K562 (cell line): ENCODE results near the gene CTF1. TPM values are rescaled to one million over a fixed set of nuclear protein-coding genes. Genes with fewer than 3 reads are reported as not detected.

Source experiments
- ARID1B ChIP-seq: fragments of 450-650 bp; IDR thresholded peaks from 2 replicates; pipeline ENCODE4 v1.6.1; 2016; ENCODE audit warnings: antibody characterized with exemption, mild to moderate bottlenecking, inconsistent platforms
- DIDO1 ChIP-seq: fragments of 450-650 bp; IDR thresholded peaks from 2 replicates; pipeline ENCODE4 v1.6.1; 2016; ENCODE audit warnings: low read depth, missing biosample characterization, missing genetic modification characterization
- E2F6 ChIP-seq, 2 experiments: IDR thresholded peaks; 2 replicates each; pipeline ENCODE4 v1.6.1; 2011; ENCODE audit warnings: borderline replicate concordance in 1 of 2, control low read depth in 1 of 2, low read depth in 1 of 2, low read length in 1 of 2, mild to moderate bottlenecking in 1 of 2, mixed read lengths in 1 of 2, moderate library complexity in 1 of 2; ENCODE audit not compliant: insufficient read depth in 1 of 2, insufficient read length in 1 of 2, poor library complexity in 1 of 2, severe bottlenecking in 1 of 2; ENCODE audit errors: extremely low read depth in 1 of 2
- ELK1 ChIP-seq: sonication (generic); formaldehyde crosslinking; IDR thresholded peaks from 2 replicates; pipeline ENCODE4 v1.8.1; 2022; ENCODE audit warnings: missing genetic modification reagents
- EP400 ChIP-seq: fragments of 450-650 bp; IDR thresholded peaks from 2 replicates; pipeline ENCODE4 v1.6.1; 2017; ENCODE audit warnings: antibody characterized with exemption, mild to moderate bottlenecking, moderate library complexity
- FOXK2 ChIP-seq, 2 experiments: fragments of 450-650 bp; IDR thresholded peaks in 1 of 2; conservative IDR thresholded peaks in 1 of 2; 2 replicates each; pipeline ENCODE4 v1.6.1; 2016; ENCODE audit warnings: low read depth in 2 of 2, mild to moderate bottlenecking in 1 of 2
- KDM1A ChIP-seq, 2 experiments: fragments of 450-650 bp; IDR thresholded peaks; 2 replicates each; pipeline ENCODE4 v1.6.1; 2016; ENCODE audit warnings: mild to moderate bottlenecking in 2 of 2
- MEIS2 ChIP-seq: fragments of 450-650 bp; IDR thresholded peaks from 2 replicates; pipeline ENCODE4 v1.6.1; 2014; ENCODE audit warnings: mild to moderate bottlenecking; ENCODE audit not compliant: partially characterized antibody
- MGA ChIP-seq: fragments of 450-650 bp; IDR thresholded peaks from 2 replicates; pipeline ENCODE4 v1.6.1; 2016; ENCODE audit warnings: mild to moderate bottlenecking, moderate library complexity
- NKRF ChIP-seq: fragments of 450-650 bp; IDR thresholded peaks from 2 replicates; pipeline ENCODE4 v1.6.1; 2016; ENCODE audit warnings: borderline replicate concordance
- RCOR1 ChIP-seq, 2 experiments: IDR thresholded peaks; 2 replicates each; pipeline ENCODE4 v1.6.1; 2012; ENCODE audit warnings: low read depth in 2 of 2, low read length in 2 of 2, borderline replicate concordance in 1 of 2, improper control_type of control experiment in 1 of 2
- SMARCA5 ChIP-seq: fragments of 450-650 bp; IDR thresholded peaks from 2 replicates; pipeline ENCODE4 v1.6.1; 2016
- polyA plus RNA-seq, 8 experiments: library from polyadenylated mRNA; depleted of rRNA in 4 of 8; stranded (reverse) in 5 of 8; unstranded in 3 of 8; fragments of >200 nt; fragmentation: Nextera tagmentation in 2 of 8; fragmentation: Illumina TruSeq in 1 of 8; extraction: Ambion mirVana in 2 of 8; extraction: Trizol in 1 of 8; gene quantifications; 2 replicates each; pipeline versions ENCODE4 v1.2.1 to v1.2.3, GENCODE V29; 2011 to 2014; ENCODE audit warnings: inconsistent platforms in 1 of 8, missing spikeins in 1 of 8
- total RNA-seq, 7 experiments: library from RNA; depleted of rRNA in 6 of 7; stranded (reverse); fragments of >200 nt in 6 of 7; fragmentation: Illumina TruSeq in 2 of 7; extraction: Trizol in 2 of 7; gene quantifications; 2 replicates each; pipeline versions ENCODE4 v1.2.1 to v1.2.3, GENCODE V29; 2011 to 2021; ENCODE audit warnings: low replicate concordance in 1 of 7

CTF1 gene
- total and polyA plus RNA-seq, 9 of the 15 experiments (the other 6 are each of a cell fraction or from before 2014, with no cell fraction given) = 0.24 to 2.5 (median 0.44) TPM

GRCh38 chr16:30903002-30903401, 6.6 kb downstream of the CTF1 start (continued):
- TF ChIP-seq MGA (peak; percentile 76), SMARCA5 (peak; percentile 39; the same call in 1 of the 2 replicates), NKRF (peak; percentile 47; the same call in 1 of the 2 replicates), KDM1A (IDR thresholded peaks at IDR 0.05) (0 out of 4 replicates have a peak, but pooled peaks of 1 of the 2 experiments have one; percentile 5), EP400 (peak; percentile 70), E2F6 (IDR thresholded peaks at IDR 0.05; ENCODE audit: borderline replicate concordance in 1 of 2, extremely low read depth in 1 of 2, insufficient read depth in 1 of 2, insufficient read length in 1 of 2, low read depth in 1 of 2, low read length in 1 of 2, poor library complexity in 1 of 2, severe bottlenecking in 1 of 2) (peak in 1 of 2 experiments; percentile 47), MEIS2 (peak; percentile 6), FOXK2 (conservative IDR thresholded peaks at IDR 0.05 in 1 of 2, IDR thresholded peaks at IDR 0.05 in 1 of 2; ENCODE audit: low read depth in 2 of 2) (peak in 1 of 2 experiments; percentile 71; a peak in 2 of 4 replicates), DIDO1 (tag) (no peak), ELK1 (no peak), ARID1B (peak; percentile 23; the same call in 1 of the 2 replicates), RCOR1 (IDR thresholded peaks at IDR 0.05; ENCODE audit: borderline replicate concordance in 1 of 2, low read depth in 2 of 2, low read length in 2 of 2) (peak in 1 of 2 experiments; percentile 32; a peak in 1 of 4 replicates)
